GM18499 (cell line): ENCODE results near the gene PAMR1.
A peak's percentile ranks its signal among the peaks of the same experiment; 100 is the strongest.

Experiments used
- ATAC-seq: cut with Tn5 transposase; IDR thresholded peaks from one replicate; pipeline ENCODE4 v1.9.1; 2021; ENCODE audit warnings: moderate number of reproducible peaks; ENCODE audit not compliant: insufficient read depth, unreplicated experiment

Gene PAMR1

DNA sequence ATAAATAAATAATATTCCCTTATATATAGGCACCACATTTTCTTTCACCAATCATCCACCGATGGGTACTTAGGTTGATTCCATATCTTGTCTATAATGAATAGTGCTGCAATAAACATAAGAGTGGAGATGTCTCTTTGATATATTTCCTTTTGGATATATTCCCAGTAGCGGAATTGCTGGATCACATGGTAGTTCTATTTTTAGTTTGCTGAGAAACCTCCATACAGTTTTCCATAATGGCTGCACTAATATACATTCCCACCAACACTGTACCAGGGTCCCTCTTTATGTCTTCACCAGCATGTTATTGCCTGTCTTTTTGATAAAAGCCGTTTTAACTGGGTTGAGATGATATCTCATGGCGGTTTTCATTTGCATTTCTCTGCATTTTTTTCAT, 23.6 kb downstream of the PAMR1 start:
- ATAC-seq = no peak

DNA sequence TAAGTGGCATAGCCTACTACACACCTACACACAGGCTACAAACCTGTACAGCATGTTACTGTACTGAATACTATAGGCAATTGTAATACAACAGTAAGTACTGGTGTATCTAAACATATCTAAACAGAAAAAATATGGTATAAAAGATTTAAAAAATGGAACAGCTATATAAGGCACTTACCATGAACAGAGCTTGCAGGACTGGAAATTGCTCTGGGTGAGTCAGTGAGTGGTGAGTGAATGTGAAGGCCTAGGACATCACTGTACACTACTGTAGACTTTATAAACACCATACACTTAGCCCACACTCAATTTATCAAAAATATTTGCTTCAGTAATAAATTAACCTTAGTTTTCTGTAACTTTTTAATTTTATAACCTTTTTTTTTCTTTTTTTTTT, 24.7 kb downstream of the PAMR1 start:
- no peak for ATAC-seq

DNA sequence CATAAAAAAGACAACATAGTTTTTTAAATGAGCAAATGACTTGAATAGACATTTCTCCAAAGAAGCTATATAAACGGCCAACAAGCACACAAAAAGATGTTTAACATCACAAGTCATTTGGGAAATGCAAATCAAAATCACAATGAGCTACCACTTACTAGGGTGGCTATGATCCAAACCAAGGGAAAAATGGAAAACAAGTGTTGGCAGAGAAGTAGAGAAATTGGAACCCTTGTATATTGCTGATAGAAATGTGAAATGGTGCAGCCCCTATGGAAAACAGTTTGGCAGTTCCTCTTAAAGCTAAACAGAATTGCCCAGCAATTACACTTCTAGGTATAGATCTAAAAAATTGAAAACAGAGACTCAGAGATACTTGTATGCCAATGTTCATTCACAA, 29.0 kb downstream of the PAMR1 start:
- no peak for ATAC-seq

DNA sequence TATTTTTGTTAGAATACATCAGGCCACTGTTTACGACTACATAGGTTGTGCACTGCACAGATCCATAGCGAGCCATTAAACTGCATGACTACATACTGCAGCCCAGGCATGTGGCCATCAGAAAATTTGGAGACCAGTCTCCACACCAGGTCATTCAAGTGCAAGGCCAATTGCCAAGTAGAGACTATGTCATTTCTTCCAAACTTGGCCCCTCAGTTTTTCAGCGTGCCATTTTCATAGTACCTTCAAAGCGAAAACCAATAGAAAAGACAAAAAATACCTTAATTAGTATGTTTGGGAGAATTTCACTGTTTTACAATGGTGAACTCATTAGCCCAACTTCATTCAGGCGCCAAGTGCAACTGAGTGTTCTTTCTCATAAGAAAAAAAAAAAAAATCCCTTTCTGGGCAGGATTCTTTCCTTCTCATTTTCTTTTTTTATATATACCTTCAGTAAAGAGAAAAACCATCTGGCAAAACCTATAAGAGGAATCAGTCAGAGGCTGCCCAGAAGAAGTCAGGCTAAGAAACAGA, 30.4 kb downstream of the PAMR1 start:
- no peak for ATAC-seq

DNA sequence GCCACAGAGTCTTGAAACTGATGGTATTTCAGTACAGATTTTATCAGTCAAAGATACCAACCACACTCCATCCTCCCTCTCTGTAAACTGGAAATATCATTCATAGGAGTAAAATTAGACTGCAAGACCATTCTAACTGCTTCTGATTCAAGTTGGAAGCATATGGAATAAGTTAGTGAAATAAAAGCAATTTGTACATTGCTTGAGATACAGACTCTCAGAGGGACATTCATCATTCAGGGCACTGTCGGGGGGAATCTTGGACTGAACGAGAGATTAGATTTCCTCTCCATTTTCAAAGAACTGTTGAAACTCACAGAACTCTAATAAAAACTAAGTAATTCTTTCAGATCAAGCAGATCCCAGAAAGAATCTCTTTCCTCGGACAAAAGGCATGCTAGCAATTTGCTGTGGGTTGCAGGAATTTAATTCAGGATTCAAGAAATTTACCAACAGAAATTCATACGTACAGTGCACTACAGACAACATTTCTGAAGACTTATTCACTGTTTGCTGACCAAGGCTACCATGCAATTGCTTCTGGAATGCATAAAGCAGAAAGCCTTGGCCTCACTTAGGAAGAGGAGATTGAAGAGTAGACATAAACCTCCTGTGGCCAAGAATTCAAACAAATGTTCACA, 34.1 kb downstream of the PAMR1 start:
- no peak for ATAC-seq

DNA sequence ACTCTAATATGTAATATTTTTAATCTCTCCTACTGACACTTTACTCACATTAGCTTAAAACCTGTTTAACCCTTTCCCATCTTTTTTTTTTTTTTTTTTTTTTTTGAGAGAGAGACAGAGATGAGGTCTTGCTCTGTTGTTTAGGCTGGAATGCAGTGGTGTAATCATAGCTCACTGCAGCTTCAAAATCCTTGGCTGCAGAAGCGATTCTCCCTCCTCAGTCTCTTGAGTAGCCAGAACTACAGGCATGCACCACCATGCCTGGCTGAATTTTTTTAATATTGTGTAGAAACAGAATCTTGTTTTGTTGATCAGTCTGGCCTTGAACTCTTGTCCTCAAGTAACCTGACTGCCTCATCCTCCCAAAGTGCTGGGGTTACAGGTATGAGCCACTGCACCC, 37.3 kb downstream of the PAMR1 start:
- no peak for ATAC-seq

DNA sequence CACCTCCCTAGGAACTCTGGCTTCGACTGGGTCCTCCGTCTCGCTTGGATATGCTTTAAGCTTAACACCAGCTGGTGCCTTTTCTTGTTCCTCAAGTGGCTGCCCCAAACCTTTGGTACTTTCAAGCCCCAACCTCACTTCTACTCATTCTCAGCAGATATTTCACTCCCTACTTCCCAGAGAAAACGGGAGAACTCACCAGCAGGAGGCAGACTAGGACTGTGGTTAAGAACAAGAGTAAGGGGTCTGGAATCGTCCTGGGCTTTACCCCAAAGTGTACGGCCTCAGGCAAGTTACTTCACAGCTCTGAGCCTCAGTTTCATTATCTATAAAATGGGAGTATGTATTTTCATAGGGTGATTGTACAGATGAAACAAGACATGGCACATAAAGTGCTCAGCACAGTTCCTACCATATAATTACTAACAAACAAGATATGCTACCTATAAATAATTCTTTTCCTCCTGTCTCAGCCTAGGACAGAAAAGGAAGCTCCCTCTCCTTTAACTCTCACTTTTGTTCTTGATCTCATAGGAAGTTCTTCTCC, 37.8 kb downstream of the PAMR1 start:
- no peak for ATAC-seq

DNA sequence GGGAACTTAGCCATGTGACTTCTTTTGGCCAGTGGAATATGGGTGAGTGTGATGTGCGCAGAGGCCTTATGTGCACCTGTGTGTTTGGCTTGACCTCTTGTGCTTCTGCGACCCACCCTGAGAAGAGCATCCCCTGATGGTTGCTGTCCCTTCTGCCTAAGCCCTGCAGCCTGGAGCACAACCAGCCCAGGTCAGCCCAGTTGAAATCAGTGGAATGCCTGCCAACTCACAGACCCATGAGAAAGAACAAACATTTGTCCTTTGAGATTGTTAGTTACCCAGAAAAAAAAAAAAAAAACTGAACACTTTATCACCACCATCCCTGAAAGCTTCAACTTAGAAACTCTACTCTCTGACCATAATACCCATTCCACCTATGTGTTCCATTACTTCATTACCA, 38.5 kb downstream of the PAMR1 start:
- no peak for ATAC-seq

DNA sequence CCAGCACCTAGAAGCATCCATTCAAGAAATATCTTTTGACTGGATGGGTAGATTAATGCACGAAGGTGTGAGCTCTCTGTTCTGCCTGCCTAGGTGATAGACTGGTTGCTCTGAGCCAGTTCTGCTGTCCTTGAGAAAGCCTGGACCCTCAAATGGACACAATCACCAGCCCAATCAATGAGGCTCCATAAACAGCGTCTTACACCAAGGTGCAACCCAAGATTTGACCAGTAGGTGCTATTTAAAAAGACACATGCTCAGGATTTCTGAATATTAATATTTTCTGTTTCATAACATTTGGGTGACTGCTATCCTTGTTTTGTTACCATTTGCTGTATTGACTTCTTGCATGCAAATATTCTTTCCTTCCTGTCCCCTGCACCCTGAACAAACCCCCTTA, 39.0 kb downstream of the PAMR1 start:
- no peak for ATAC-seq

DNA sequence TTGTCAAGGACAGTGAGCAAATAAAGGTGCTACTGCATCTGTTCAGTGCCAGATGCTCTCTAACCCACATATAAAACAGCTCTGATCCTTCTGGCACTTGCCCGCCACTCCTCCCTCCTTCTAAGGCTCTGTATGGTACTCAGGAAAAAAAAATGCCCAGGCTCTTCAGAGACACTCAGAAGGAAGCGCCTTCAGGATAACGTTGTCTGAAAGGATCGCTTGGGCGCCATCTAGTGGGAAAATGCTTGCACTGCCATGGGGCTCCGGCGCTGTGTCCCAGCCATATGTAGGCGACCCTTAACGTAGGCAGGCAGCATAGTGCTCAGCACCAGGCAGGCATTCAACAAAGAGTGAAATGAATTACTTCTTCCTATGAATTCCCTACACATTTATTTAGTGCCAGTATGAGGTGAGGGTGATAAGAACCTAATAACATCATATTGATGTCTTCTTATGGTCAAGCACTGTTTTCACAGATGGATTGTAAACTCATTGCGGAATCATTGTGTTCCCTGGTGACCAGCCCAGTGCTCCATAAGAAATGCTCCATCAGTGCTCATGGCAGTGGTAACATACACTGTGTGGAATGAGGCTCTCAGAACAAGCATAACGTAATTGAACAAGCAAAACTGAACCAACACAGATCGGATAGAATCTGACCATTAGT, 39.6 kb downstream of the PAMR1 start:
- ATAC-seq = peak; percentile 94

DNA sequence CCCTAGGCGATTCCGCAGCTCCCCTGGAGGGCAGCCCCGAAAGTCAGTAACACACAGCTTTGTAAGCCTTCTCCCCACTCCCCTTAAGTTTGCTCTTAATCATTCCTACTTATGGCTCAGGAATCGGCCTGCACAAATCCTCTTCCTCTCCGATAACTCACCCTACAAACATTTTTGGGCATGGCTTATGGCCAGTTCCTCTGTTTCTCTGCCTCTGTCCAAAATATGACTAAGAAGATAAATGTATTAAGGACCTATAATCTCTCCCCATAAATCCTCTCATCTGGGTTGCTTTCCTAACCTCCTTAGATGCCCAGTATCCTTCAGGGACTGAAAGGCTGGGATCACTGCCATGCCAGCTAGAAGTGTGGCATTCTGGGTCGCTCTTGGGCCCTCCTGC, 41.0 kb downstream of the PAMR1 start:
- ATAC-seq = no peak

DNA sequence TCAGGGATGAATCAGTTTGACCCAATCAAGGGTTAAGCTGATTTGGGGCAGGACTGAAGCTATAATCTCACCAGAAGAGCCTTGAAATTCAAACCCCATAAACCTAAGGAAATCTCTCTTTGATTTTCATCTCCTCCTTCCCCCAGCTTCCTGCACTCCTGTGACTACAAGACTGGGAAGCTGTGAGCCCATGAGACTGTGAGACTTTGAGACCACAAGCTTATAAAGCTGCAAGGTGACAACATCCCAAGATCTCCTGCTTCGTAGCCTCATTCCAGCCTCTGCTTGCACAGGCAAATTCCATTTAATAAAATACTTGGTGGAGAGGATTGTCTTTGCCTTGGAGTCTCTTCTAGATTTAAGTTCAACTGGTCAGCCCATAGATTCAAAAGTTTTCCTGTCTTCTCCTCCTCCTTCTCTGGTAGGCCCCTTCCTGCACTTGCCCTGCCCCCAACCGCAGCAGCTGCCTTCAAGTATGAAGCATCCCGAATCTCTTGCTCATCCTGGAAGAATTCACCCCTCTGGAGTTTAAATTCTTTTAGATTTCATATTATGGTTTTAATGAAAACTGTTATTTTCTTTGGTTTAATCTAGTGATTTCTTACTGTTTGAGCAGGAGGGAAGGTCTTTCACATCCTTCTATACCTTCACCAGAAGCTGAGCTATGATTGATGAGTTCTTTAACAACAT, 42.1 kb downstream of the PAMR1 start:
- ATAC-seq = no peak

DNA sequence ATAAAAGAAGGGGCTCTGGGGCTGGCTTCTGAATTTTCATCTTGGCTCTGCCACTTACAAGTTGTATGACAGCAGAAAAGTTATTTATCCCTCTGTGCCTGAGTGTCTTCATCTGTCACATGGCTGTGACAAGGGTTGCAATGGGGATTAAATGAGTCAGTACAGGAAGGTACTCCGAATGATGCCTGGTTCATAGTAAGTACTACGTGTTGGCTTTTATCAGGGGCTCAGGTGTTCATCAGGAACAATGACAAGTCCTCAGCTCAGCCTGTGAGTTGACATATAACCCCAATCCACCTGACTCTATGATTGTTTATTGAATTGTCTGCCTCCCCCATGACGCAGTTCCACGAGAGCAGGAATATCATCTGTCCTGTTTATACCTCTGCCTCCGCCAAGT, 45.7 kb downstream of the PAMR1 start:
- ATAC-seq = no peak

DNA sequence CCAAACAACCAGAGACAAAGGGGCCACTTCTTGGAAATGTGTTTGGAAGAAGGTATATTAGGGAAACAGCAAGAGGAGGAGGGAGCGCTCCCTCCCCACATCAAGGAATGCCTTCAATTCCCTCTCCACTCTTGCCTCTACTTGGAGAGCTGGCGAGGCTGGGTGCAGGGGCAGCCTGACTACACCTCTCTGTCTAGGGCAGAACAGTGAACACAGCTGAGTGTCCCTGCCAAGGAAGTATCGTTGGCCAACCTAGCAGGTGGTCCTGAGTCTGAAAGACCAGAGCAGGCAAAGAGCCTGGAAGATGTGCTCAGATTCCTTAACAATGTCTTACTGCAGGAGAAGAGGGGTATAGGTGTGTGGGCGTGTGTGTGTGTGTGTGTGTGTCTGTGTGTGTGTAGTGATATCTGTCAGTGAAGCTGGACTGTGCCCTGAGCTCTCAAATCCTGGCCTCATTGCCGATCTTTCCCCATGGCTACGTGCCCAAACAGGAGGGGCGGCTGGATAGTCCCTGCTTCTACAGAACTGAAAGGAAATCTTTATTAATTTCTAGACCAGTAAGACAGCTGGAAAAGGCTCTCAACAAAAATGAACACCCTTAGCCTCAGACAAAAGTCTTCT, 46.8 kb downstream of the PAMR1 start:
- no peak for ATAC-seq

DNA sequence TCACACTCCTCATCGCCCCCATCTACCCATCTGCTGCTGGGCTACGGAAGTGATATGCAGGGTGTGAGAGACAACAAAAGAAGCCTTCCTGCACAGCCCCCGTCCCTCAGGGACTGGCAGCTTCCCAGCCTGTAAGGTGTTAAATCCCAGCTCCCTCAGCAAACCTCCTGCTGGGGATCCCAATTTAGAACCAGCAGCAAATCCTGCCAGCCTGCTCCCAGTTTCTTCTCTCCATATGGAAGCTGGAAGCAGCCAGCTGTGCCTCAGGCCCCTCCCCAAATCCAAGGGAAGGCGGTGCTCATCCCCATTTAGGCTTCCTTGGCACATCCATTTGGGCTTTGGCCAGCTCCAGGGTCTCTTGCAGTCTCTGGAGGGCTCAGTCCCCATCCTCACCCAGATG, 47.5 kb downstream of the PAMR1 start:
- ATAC-seq = no peak

DNA sequence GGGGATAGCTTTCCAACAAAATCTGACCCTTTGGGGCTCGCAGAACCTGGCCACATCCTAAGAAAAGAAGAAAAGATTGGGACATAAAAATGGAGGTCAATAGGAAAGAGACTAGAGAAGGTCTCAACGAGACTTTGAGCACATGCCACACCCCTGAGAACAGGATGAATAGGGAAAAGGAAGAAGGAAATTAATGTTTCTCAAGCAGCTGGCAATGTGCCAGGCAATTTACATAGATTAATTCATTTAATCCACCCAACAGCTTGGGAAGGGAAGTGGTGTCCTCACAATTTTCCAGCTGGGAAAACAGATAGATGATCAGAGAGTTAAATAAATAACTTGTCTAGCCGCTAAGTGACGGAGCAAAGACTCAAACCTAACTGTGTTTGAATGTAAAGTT, 50.7 kb downstream of the PAMR1 start:
- ATAC-seq = no peak

DNA sequence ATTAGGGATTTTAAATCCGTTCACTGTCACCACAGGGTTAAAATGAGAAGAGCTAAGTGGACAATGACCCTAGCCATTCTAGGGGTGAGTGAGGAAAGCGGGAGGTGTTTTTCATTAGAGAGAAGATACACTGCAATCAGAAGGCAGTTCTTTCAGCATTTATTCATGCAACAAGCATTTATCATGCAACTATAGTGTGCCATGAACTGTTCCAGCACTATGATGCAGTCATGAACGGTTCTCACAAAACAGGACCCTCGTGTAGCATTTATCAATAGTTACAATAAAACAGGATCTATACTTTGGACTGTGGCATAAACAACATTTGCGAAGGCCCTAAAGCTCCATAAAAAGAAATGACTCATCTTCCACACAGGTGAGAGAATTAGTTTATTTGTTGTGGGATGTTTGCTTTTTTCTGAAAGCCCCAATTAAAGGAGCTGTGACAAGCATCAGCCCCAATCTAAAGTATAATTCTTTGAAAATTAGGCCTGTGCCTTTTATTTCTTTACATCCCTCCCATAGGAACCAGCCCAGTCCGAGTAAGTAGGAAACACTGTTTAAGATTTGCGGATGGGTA, 51.5 kb downstream of the PAMR1 start:
- ATAC-seq = no peak

DNA sequence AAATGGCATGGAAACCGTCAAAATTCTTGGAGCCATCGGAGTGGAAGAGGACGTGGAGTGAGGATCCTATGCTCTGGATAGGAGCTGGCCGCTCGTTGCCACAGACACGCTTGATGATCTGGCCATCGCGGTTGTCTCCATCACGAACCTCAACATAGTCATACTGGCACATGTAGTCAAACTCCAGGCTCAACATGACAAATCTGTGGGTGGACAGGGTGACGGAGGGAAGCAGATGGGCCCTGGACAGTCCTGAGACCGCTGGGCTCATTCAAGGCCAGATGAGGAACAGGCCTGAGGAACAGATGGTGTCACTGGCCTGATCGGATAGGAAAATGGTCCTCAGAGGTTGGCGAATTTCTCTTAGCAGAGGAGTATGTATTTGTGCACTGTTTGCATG, 54.8 kb downstream of the PAMR1 start:
- no peak for ATAC-seq

DNA sequence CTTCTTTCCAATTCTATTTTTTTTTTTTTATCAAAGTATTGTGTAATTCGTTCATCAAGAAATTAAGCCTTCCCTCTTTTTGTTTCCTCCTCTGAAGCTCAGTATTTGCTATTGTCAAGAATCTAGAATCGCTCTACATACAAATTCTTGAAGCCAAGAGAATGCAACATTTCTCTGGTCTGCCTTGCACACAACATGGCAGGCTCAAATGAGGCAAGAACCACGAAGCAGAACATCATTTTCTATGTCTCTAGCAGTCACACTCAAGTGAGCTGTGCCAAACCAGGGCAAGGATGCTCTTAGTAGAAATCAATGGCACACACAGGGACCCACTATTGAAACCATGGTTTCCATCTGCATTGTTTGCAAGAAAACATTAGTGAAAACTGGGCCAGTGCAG, 59.4 kb downstream of the PAMR1 start:
- ATAC-seq = no peak

DNA sequence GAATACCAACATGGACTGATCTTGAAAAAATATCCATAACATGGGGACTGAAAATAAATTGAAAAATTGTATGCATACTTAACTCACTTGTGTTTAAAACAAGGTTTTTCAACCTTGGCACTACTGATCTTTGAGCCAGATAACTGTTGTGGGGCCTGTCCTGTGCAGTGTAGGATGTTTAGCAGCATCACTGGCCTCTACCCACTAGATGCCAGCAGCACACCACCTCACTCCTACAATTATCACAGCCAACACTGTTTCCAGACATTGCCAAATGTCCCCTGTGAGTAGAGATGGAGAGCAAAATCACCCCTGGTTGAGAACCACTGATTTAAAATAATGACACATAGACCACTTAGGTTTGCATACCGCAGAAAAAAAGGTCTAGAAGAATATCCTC, 61.1 kb downstream of the PAMR1 start:
- ATAC-seq = no peak

DNA sequence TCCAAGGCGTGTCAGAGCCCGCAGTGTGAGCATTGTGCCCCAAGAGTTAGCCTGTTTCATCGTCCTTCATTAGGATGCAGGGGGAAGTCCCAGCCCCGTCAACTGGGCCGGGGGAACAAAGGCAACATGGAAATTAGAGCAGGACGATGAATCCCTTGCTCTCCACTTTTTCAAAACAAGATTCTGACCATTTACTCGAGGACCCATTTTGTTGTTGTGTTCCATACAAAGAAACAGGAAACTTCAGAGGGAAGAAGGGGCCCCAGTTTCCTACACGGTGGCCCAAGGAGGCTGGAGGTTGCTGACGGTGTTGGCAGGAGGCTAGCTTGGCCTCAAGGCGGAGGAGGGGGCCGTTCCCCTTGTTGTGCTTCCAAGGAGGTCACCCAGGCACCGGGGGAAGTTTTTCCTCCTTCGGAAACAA, 62.1 kb downstream of the PAMR1 start:
- no peak for ATAC-seq
